Medulla oblongata (tissue), 1 donor: ENCODE results near the gene SPPL3.
"Not testable (repeated sequence)": the region's sequence is repeated elsewhere in the genome, so short reads cannot be mapped to it uniquely, and the experiment has no call there.

ENCODE experiments used
- DNase-seq: peaks from one replicate; pipeline ENCODE4 v3.0.0-alpha.2; 2015; ENCODE audit errors: extremely low spot score

Gene SPPL3

GRCh38 chr12:120844768-120845449, 59.2 kb downstream of the SPPL3 start:
- peak; percentile 38 for DNase-seq

- DNase-seq: no peak
Measured at GRCh38 chr12:120844297-120844696, 59.9 kb downstream of the SPPL3 start.

GRCh38 chr12:120843472-120843871, 60.7 kb downstream of the SPPL3 start:
- peak; percentile 13 for DNase-seq

GRCh38 chr12:120842595-120842994, 61.6 kb downstream of the SPPL3 start:
- no peak for DNase-seq

GRCh38 chr12:120841525-120841924, 62.6 kb downstream of the SPPL3 start:
- DNase-seq: peak; percentile 74

GRCh38 chr12:120839503-120839902, 64.7 kb downstream of the SPPL3 start:
- no peak for DNase-seq

- not testable (repeated sequence) for DNase-seq
Measured at GRCh38 chr12:120838629-120839383, 65.4 kb downstream of the SPPL3 start.

- no peak for DNase-seq
Measured at GRCh38 chr12:120836114-120836684, 68.0 kb downstream of the SPPL3 start.

GRCh38 chr12:120835657-120836056, 68.5 kb downstream of the SPPL3 start:
- no peak for DNase-seq

- DNase-seq: no peak
Measured at GRCh38 chr12:120835304-120835612, 68.9 kb downstream of the SPPL3 start.

GRCh38 chr12:120834489-120835303, 69.5 kb downstream of the SPPL3 start:
- no peak for DNase-seq

GRCh38 chr12:120833849-120834248, 70.3 kb downstream of the SPPL3 start:
- DNase-seq: no peak

GRCh38 chr12:120832737-120833136, 71.4 kb downstream of the SPPL3 start:
- no peak for DNase-seq

- DNase-seq: peak; percentile 58
Measured at GRCh38 chr12:120831648-120832267, 72.4 kb downstream of the SPPL3 start.

- no peak for DNase-seq
Measured at GRCh38 chr12:120830966-120831365, 73.2 kb downstream of the SPPL3 start.

- no peak for DNase-seq
Measured at GRCh38 chr12:120830052-120830940, 73.9 kb downstream of the SPPL3 start.

- DNase-seq: no peak
Measured at GRCh38 chr12:120826335-120826734, 77.8 kb downstream of the SPPL3 start.

- DNase-seq: no peak
Measured at GRCh38 chr12:120825337-120825736, 78.8 kb downstream of the SPPL3 start.

GRCh38 chr12:120822832-120823503, 81.2 kb downstream of the SPPL3 start:
- no peak for DNase-seq

GRCh38 chr12:120821878-120822277, 82.3 kb downstream of the SPPL3 start:
- no peak for DNase-seq
